HEK293 (cell line): ENCODE results near the gene RBM4.

Source experiments
- CTCF ChIA-PET: fragments of 350-600 bp; formaldehyde crosslinking; extraction: SDS; loops from one replicate; lab custom pipeline; 2021; ENCODE audit warnings: antibody characterized with exemption; lab: Yijun Ruan, JAX
- POLR2A ChIA-PET: fragments of 300-600 bp; formaldehyde crosslinking; extraction: SDS; loops from one replicate; lab custom pipeline; 2020; ENCODE audit warnings: antibody characterized with exemption, inconsistent platforms; lab: Yijun Ruan, JAX
- H3K27ac ChIP-seq: fragments of 200-500 bp; sonication (Bioruptor generic); 2 replicates; pipeline ENCODE4 v1.5.1; 2014; ENCODE audit warnings: low read depth, low read length, control low read depth, inconsistent platforms; ENCODE audit errors: extremely low read depth
- H3K36me3 ChIP-seq, 2 experiments: fragments of 200-500 bp in 1 of 2; sonication (Bioruptor generic) in 1 of 2; 1 replicate in 1 of 2; 2 replicates in 1 of 2; pipeline ENCODE4 v1.5.1; 2014 to 2017; ENCODE audit warnings: inconsistent platforms in 2 of 2, low read length in 2 of 2; ENCODE audit not compliant: control insufficient read depth in 2 of 2, insufficient read depth in 1 of 2
- H3K4me1 ChIP-seq: fragments of 200-500 bp; sonication (Bioruptor generic); 2 replicates; pipeline ENCODE4 v1.5.1; 2014; ENCODE audit warnings: mild to moderate bottlenecking, low read length, inconsistent platforms; ENCODE audit not compliant: control insufficient read depth, insufficient read depth
- H3K4me3 ChIP-seq: 2 replicates; pipeline ENCODE4 v1.5.1; 2011; ENCODE audit warnings: low read depth, mild to moderate bottlenecking, control low read depth, low read length, moderate library complexity
- H3K9me3 ChIP-seq: fragments of 200-500 bp; sonication (Bioruptor generic); 2 replicates; pipeline ENCODE4 v1.5.1; 2014; ENCODE audit warnings: low read depth, low read length, inconsistent platforms; ENCODE audit not compliant: control insufficient read depth, insufficient read depth
- BCL11A ChIP-seq: fragments of 450-650 bp; formaldehyde crosslinking; IDR thresholded peaks from 2 replicates; pipeline ENCODE4 v1.5.1; 2016; ENCODE audit warnings: low read depth, missing biosample characterization, missing genetic modification characterization
- FEZF1 ChIP-seq: fragments of 450-650 bp; formaldehyde crosslinking; IDR thresholded peaks from 2 replicates; pipeline ENCODE4 v1.5.1; 2016; ENCODE audit warnings: missing biosample characterization, missing genetic modification characterization
- PRDM4 ChIP-seq: fragments of 450-650 bp; formaldehyde crosslinking; IDR thresholded peaks from 2 replicates; pipeline ENCODE4 v1.5.1; 2017; ENCODE audit warnings: missing biosample characterization, missing genetic modification characterization
- SCRT2 ChIP-seq: fragments of 450-650 bp; formaldehyde crosslinking; IDR thresholded peaks from 2 replicates; pipeline ENCODE4 v1.5.1; 2016; ENCODE audit warnings: missing biosample characterization, missing genetic modification characterization
- ZNF114 ChIP-seq: fragments of 450-650 bp; formaldehyde crosslinking; IDR thresholded peaks from 2 replicates; pipeline ENCODE4 v1.5.0; 2017; ENCODE audit warnings: missing biosample characterization, missing genetic modification characterization
- ZNF169 ChIP-seq: fragments of 450-650 bp; formaldehyde crosslinking; IDR thresholded peaks from 2 replicates; pipeline ENCODE4 v1.5.1; 2016; ENCODE audit warnings: missing biosample characterization, missing genetic modification characterization
- ZNF175 ChIP-seq: fragments of 450-650 bp; formaldehyde crosslinking; IDR thresholded peaks from 2 replicates; pipeline ENCODE4 v1.5.1; 2016; ENCODE audit warnings: missing biosample characterization, missing genetic modification characterization
- ZNF211 ChIP-seq: fragments of 450-650 bp; formaldehyde crosslinking; IDR thresholded peaks from 2 replicates; pipeline ENCODE4 v1.5.1; 2016; ENCODE audit warnings: low read depth, missing biosample characterization, missing genetic modification characterization
- ZNF223 ChIP-seq: fragments of 450-650 bp; formaldehyde crosslinking; IDR thresholded peaks from 2 replicates; pipeline ENCODE4 v1.5.1; 2016; ENCODE audit warnings: missing biosample characterization, missing genetic modification characterization
- ZNF266 ChIP-seq: fragments of 450-650 bp; formaldehyde crosslinking; IDR thresholded peaks from 2 replicates; pipeline ENCODE4 v1.5.1; 2016; ENCODE audit warnings: missing biosample characterization, missing genetic modification characterization, low read depth
- ZNF324 ChIP-seq: fragments of 450-650 bp; formaldehyde crosslinking; IDR thresholded peaks from 2 replicates; pipeline ENCODE4 v1.5.1; 2016; ENCODE audit warnings: missing biosample characterization, missing genetic modification characterization
- ZNF391 ChIP-seq: fragments of 450-650 bp; formaldehyde crosslinking; IDR thresholded peaks from 2 replicates; pipeline ENCODE4 v1.5.1; 2016; ENCODE audit warnings: low read depth, missing biosample characterization, missing genetic modification characterization, borderline replicate concordance
- ZNF426 ChIP-seq: fragments of 450-650 bp; formaldehyde crosslinking; IDR thresholded peaks from 2 replicates; pipeline ENCODE4 v1.5.1; 2017; ENCODE audit warnings: missing biosample characterization, missing genetic modification characterization, mild to moderate bottlenecking, inconsistent platforms, moderate library complexity
- ZNF654 ChIP-seq: fragments of 450-650 bp; formaldehyde crosslinking; IDR thresholded peaks from 2 replicates; pipeline ENCODE4 v1.5.1; 2016; ENCODE audit warnings: low read depth, missing biosample characterization, missing genetic modification characterization
- TF ChIP-seq, protein P1 (sequence below): fragments of 450-650 bp; formaldehyde crosslinking; conservative IDR thresholded peaks from 2 replicates; pipeline ENCODE4 v1.5.1; 2016; ENCODE audit warnings: low read depth, missing biosample characterization, missing genetic modification characterization

RBM4 gene

GRCh38 chr11:66680966-66681645 lies 42.6 kb downstream of the RBM4 start:
- CTCF ChIA-PET: interaction anchor here (0.6 to 4.8 kb wide), 4 partner anchors 102 to 1570 kb away, joined by 3 to 81 read pairs (median 4); no protein-coding TSS in a partner anchor

GRCh38 chr11:66683877-66684276 lies 45.4 kb downstream of the RBM4 start:
- Histone ChIP-seq H3K36me3 (peaks cover 0 to 45% of the 10 kb centered on the region in 2 experiments; a peak in 1 of 3 replicates), H3K27ac (no peak overlapping the region), H3K4me3 (no peak overlapping the region), H3K9me3 (no peaks in the 10 kb centered on the region), H3K4me1 (no peaks in the 10 kb centered on the region)
- TF ChIP-seq ZNF426 (tag by site-specific recombination) (no peak), SCRT2 (peak; percentile 38; the same call in 1 of the 2 replicates), FEZF1 (tag by site-specific recombination) (no peak)
- POLR2A ChIA-PET: no interaction called here
- CTCF ChIA-PET: interaction anchor here (0.5 kb wide), 1 partner anchor 63 kb away, joined by 3 read pairs; no protein-coding TSS in a partner anchor

More at GRCh38 chr11:66680966-66681645, 42.6 kb downstream of the RBM4 start:
- Histone ChIP-seq H3K27ac (no peak overlapping the region), H3K9me3 (no peaks in the 10 kb centered on the region), H3K4me3 (no peak overlapping the region), H3K4me1 (no peaks in the 10 kb centered on the region), H3K36me3 (peaks cover 0 to 23% of the 10 kb centered on the region in 2 experiments; a peak in 1 of 3 replicates)
- TF ChIP-seq PRDM4 (tag by site-specific recombination) (no peak), ZNF266 (tag by site-specific recombination) (no peak), ZNF223 (tag by site-specific recombination) (no peak), ZNF114 (tag by site-specific recombination) (no peak), ZNF175 (no peak), ZNF654 (tag by site-specific recombination) (no peak), ZNF426 (tag by site-specific recombination) (no peak), BCL11A (no peak), ZNF324 (tag by site-specific recombination) (no peak), ZNF391 (tag by site-specific recombination) (no peak), ZNF169 (tag by site-specific recombination) (no peak), ZNF211 (no peak)
- TF ChIP-seq, protein P1, sequence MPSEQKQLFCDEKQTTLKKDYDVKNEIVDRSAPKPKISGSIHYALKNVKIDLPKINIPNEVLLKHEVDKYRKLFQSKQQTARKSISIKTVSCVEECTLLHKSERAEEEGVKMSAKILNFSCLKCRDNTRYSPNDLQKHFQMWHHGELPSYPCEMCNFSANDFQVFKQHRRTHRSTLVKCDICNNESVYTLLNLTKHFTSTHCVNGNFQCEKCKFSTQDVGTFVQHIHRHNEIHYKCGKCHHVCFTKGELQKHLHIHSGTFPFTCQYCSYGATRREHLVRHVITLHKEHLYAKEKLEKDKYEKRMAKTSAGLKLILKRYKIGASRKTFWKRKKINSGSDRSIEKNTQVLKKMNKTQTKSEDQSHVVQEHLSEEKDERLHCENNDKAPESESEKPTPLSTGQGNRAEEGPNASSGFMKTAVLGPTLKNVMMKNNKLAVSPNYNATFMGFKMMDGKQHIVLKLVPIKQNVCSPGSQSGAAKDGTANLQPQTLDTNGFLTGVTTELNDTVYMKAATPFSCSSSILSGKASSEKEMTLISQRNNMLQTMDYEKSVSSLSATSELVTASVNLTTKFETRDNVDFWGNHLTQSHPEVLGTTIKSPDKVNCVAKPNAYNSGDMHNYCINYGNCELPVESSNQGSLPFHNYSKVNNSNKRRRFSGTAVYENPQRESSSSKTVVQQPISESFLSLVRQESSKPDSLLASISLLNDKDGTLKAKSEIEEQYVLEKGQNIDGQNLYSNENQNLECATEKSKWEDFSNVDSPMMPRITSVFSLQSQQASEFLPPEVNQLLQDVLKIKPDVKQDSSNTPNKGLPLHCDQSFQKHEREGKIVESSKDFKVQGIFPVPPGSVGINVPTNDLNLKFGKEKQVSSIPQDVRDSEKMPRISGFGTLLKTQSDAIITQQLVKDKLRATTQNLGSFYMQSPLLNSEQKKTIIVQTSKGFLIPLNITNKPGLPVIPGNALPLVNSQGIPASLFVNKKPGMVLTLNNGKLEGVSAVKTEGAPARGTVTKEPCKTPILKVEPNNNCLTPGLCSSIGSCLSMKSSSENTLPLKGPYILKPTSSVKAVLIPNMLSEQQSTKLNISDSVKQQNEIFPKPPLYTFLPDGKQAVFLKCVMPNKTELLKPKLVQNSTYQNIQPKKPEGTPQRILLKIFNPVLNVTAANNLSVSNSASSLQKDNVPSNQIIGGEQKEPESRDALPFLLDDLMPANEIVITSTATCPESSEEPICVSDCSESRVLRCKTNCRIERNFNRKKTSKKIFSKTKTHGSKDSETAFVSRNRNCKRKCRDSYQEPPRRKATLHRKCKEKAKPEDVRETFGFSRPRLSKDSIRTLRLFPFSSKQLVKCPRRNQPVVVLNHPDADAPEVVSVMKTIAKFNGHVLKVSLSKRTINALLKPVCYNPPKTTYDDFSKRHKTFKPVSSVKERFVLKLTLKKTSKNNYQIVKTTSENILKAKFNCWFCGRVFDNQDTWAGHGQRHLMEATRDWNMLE (tag by site-specific recombination): no peak
- POLR2A ChIA-PET: interaction anchor here (1.2 kb wide), 1 partner anchor 43 kb away, joined by 4 read pairs; the partner anchor contains the start of gene RBM4
